GM12864 (cell line): ENCODE measurements around the gene TIPARP.

Experiments
- DNase-seq: peaks from one replicate; pipeline ENCODE4 v3.0.0-alpha.2; 2011; ENCODE audit warnings: low read depth
- H3K4me3 ChIP-seq: 2 replicates; pipeline ENCODE4 v1.5.1; 2011; ENCODE audit warnings: mild to moderate bottlenecking, low read depth, low read length, control low read depth
- TF ChIP-seq, protein P1 (sequence below): IDR thresholded peaks from 2 replicates; pipeline ENCODE4 v1.5.1; 2011; ENCODE audit warnings: low read depth, mild to moderate bottlenecking, moderate library complexity, low read length, control low read depth, inconsistent platforms; ENCODE audit errors: missing control alignments

TIPARP gene, protein sequence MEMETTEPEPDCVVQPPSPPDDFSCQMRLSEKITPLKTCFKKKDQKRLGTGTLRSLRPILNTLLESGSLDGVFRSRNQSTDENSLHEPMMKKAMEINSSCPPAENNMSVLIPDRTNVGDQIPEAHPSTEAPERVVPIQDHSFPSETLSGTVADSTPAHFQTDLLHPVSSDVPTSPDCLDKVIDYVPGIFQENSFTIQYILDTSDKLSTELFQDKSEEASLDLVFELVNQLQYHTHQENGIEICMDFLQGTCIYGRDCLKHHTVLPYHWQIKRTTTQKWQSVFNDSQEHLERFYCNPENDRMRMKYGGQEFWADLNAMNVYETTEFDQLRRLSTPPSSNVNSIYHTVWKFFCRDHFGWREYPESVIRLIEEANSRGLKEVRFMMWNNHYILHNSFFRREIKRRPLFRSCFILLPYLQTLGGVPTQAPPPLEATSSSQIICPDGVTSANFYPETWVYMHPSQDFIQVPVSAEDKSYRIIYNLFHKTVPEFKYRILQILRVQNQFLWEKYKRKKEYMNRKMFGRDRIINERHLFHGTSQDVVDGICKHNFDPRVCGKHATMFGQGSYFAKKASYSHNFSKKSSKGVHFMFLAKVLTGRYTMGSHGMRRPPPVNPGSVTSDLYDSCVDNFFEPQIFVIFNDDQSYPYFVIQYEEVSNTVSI

DNA sequence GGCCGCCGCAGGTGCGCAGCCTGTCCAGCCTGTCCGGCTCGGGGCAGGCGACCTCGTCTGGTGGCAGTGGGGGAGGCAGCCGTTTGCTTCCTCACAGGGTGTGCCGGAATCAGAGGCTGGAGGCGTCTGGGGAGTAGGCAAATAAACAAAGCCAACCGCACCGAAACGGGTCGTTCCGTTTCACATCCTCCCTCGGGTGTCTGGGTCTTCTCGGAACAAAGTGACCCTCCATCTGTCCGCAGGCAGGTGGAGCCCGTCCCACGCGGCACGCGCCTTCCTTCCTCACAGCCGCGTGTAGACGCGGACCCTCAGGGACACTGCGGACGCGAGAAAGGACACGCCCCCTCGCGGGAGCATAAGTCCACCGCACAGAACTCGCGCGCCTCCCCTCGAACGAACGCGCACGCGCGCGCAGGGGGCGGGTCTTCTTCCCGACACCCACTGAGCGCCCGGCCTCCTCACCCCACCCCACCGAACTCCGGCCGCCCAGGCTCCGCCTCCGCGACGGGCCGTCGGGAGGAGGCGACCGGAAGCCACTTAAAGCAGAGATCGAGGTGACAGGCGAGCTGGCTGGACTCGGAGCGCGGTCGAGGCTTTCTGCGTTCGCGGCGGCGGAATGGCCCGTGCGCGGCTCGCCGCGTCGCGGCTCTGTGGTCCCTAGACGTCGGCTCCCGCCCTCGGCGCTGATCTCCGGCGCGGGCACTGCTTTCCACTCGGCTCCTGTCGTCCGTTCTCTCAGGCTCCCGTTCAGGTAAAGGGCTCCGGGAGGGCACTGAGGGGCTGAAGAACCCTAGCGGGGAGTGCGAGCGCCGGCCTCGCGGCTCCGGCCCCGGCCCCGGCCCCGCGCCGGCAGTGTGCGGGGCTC is at the start of gene TIPARP:
Gene TIPARP (plus strand): TSS at position 545 of the 865 bp plus-strand sequence. CDS start 3,108 bp downstream, outside the sequence.
- DNase-seq = peak; percentile 99
- TF ChIP-seq, protein P1, sequence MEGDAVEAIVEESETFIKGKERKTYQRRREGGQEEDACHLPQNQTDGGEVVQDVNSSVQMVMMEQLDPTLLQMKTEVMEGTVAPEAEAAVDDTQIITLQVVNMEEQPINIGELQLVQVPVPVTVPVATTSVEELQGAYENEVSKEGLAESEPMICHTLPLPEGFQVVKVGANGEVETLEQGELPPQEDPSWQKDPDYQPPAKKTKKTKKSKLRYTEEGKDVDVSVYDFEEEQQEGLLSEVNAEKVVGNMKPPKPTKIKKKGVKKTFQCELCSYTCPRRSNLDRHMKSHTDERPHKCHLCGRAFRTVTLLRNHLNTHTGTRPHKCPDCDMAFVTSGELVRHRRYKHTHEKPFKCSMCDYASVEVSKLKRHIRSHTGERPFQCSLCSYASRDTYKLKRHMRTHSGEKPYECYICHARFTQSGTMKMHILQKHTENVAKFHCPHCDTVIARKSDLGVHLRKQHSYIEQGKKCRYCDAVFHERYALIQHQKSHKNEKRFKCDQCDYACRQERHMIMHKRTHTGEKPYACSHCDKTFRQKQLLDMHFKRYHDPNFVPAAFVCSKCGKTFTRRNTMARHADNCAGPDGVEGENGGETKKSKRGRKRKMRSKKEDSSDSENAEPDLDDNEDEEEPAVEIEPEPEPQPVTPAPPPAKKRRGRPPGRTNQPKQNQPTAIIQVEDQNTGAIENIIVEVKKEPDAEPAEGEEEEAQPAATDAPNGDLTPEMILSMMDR = peak; percentile 68
- H3K4me3 ChIP-seq = peak within 1 kb of the TSS; percentile 84

DNA sequence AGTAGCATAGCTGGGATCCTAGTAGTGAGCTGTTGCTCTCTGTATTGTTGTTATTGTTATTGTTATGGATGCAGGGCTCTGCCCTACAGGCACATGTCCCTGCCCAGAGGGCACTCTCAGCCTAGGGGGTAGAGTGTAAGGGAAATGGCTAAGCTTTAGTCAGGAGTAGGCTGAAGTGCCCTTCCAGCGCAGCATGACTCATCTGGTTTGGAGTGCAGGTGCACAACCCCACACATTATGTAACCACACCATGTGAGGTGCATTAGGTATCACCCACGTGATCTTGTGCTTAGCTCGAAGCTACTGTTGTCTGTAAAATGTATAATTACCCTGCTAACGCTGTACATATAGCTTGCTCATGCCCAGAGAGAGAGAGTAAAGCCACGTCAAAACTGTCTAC is 48.3 kb upstream of the TIPARP start:
- no peak overlapping the region for H3K4me3 ChIP-seq
- TF ChIP-seq, protein P1 = no peak
- no peak for DNase-seq

DNA sequence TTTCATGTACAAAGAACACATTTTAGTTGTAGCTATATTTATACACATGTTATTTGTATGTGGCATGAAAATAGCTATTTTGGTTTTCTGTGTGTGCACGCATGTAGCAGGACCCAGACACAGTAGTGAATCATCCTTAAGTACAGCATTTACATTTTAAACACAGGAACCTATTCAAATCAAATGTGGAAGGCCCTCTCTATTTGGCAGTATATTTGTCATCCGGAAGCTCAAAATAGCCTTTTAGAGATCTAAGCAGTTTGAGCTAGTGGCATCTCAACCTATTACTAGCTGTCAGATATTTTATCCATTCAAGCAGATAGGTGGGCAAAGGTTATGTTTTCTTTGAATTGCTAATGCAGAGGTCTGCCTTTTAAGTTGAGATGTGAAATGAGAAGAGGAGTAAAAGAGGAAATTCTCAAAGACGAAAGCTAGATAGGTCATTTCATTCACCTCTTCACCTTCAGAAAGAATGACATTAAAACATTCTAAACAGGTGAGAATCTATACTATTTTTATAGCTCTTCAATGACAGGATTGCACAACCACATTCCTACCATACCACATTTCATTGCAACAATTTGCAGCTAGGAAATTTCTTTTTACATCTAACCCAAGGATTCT is 46.3 kb upstream of the TIPARP start:
- no peak overlapping the region for H3K4me3 ChIP-seq
- TF ChIP-seq, protein P1 = no peak
- no peak for DNase-seq

DNA sequence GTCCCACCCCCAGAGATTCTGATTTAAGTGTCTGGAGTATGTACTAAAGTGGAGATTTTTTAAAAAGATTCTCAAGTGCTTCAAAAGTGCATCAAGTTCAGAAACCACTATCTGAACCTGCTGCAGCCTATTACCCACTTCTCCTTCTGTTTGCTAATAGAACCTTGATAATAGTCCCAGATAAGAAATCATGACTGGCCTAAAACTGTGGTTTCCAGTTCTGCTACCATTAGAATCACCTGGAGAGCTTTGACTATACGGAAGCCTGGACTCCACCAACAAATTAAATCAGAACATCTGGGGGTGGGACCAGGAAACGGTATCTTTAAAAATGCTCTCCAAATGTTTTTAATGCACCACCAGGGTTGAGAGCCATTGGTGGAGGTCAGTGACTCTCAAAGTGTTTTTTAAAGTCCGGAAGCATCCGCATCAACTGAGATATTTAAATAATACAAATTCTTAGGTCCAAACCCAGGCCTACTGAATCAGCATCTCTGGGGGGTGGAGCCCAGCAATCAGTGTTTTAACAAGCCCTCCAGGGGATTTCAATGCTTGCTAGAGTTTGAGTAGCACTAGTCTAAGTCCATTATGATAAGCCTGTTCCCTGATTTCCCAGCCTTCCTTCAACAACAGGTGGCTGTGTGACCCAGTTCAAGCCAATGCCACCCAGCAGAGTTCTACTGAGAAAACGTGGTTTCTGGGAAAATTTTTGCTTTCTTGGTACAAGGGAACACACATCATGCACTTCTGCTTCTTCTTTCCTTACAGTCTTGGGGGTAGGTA is 45.4 kb upstream of the TIPARP start:
- TF ChIP-seq, protein P1 = no peak
- H3K4me3 ChIP-seq = no peak overlapping the region
- DNase-seq = no peak

DNA sequence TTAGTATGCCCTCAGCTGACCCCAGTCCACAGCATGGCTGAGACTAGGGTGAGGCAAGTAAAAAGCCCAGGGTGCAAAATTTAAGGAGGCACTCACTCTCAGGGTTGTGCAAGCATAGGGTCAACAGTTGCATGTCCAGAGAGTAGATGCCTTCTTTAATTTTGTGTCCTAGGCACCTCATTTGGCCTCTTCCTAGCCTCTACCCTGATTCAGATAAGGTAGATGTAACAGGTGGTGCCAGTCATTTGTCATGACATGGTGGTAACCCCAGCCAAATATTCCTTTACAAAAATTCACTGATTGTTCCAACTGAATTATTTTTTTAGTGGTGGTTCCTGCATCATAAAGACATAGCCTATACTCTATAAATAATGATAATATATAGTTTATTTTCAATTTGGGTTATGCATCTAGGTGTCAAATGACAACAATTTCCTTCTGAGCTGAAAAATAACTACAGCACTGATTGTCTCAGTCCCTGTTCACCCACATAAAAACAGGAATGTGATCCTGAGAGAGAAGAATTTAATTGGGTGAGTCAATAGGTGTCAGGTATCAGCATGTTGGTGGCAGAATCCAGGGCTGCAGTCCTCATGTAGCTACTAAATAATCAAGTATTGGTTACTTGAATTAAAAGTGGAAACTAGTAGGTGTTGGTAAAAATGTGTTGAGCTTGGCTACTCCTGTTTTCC is 44.2 kb upstream of the TIPARP start:
- no peak for DNase-seq
- no peak overlapping the region for H3K4me3 ChIP-seq
- TF ChIP-seq, protein P1 = no peak
